ENCODE data around the gene CAND1.
A peak's percentile ranks its signal among the peaks of the same experiment; 100 is the strongest.
"Not testable (repeated sequence)": the region's sequence is repeated elsewhere in the genome, so short reads cannot be mapped to it uniquely, and the experiment has no call there.

Gene CAND1

DNA sequence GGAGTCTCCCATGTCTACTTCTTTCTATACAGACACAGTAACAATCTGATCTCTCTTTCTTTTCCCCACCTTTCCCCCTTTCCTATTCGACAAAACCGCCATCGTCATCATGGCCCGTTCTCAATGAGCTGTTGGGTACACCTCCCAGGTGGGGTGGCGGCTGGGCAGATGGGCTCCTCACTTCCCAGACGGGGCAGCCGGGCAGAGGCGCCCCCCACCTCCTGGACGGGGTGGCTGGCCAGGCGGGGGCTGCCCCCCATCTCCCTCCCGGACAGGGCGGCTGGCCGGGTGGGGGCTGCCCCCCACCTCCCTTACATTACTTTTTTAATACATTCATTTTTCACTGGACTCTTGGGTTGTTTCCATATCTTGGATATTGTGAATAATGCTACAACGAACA lies 71.9 kb downstream of the CAND1 start:
- DNase-seq (ENCODE audit: low read depth in 2 of 2), result not testable (repeated sequence)

DNA sequence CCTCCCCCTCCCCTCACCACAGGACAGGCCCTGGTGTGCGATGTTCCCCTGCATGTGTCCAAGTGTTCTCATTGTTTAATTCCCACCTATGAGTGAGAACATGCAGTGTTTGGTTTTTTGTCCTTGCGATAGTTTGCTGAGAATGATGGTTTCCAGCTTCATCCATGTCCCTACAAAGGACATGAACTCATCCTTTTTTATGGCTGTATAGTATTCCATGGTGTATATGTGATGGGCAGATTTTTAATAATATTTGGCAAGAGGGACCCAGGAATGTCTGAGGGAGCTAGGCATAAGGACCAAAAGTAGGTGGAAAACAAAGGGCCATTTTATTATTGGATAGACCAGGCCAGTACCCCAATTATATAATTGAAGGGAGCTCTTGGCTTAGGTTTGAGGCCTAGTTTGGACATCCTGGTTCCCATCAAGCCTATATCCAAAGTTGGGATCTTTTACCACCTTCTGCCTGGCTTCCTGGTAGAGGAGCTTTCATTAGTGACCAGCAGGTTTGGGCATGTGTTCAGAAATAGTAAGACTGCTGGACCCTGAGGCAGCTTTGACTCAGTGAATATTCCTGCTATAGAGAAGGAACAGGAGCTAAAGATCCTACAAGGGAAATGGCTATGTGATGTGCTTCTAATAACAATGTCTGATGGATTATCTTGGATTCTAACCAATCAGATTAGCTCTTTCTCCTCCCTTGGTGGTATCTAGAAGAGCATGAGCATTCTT lies 76.0 kb downstream of the CAND1 start:
- DNase-seq (ENCODE audit: low read depth in 2 of 2), result no peak

DNA sequence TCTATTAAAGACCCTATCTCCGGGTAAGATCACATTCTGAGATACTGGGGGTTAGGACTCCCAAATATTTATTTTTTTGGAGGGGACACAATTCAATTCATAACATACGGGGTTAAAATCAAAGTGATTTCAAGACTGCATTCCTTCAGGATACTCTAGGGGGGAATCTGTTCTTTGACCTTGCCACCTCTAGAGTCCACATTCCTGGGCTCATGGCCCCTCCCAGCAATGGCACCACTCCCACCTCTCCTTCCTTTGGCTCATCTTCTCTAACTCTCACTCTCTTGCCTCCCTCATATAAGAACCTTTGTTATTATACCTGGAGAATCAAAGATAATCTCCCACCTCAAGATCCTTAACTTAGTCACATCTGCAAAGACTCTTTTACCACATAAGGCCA lies 79.5 kb downstream of the CAND1 start:
- no peak for DNase-seq (ENCODE audit: low read depth in 2 of 2)

DNA sequence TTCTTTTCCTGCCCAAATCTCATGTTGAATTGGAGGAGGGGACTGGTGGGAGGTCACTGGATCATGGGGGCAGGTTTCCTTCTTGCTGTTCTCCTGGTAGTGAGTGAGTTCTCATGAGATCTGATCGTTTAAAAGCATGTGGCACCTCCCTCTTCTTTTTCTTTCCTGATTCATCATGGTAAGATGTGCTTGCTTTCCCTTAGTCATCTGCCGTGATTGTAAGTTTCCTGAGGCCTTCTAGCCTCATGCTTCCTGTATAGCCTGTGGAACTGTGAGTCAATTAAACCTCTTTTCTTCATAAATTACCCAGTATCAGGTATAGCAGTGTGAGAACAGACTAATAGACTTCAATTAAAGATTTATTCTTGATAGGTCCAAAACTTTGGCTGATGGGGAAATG lies 83.5 kb downstream of the CAND1 start:
- DNase-seq (ENCODE audit: low read depth in 2 of 2), result no peak

DNA sequence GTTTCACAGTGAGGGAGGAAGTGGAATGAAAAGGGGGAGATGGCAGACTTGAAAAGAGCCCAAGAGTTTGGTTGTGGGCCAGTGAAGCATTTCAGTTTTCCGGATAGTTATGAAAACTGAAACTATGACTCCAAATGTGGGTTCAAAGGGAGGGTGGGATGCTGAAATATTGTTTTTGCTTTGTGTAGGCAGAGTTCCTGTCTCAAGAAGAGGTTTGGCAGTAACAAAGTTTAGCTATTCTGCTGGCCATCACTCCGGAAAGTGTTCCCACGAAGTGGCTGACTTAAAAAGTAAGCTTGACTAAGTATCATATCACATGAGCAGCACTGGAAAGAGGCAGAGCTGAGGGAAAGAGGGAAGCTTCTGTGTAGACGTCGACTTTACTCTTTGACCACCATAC lies 85.2 kb downstream of the CAND1 start:
- DNase-seq (ENCODE audit: low read depth in 2 of 2), result peak in 1 of 2 donors; percentile 1

DNA sequence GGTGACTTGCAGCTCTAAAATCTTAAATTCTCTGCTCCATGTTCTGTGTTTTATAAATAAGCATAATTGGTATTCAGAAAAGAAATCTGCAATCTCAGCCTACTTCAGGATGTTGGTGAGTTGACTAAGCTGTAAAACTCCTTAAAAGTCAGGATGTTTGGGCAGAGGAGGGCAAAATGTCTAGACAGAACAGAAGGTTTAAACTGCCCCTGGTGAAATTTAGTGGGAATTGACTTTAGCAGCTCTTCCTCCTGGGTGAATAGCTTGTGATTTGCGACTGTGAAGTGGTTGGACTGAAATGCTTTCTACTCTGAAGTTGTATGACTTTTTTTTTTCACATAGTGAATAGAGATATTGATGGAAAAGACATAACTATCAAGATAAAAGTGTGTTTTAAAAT lies 85.8 kb downstream of the CAND1 start:
- no peak for DNase-seq (ENCODE audit: low read depth in 2 of 2)

DNA sequence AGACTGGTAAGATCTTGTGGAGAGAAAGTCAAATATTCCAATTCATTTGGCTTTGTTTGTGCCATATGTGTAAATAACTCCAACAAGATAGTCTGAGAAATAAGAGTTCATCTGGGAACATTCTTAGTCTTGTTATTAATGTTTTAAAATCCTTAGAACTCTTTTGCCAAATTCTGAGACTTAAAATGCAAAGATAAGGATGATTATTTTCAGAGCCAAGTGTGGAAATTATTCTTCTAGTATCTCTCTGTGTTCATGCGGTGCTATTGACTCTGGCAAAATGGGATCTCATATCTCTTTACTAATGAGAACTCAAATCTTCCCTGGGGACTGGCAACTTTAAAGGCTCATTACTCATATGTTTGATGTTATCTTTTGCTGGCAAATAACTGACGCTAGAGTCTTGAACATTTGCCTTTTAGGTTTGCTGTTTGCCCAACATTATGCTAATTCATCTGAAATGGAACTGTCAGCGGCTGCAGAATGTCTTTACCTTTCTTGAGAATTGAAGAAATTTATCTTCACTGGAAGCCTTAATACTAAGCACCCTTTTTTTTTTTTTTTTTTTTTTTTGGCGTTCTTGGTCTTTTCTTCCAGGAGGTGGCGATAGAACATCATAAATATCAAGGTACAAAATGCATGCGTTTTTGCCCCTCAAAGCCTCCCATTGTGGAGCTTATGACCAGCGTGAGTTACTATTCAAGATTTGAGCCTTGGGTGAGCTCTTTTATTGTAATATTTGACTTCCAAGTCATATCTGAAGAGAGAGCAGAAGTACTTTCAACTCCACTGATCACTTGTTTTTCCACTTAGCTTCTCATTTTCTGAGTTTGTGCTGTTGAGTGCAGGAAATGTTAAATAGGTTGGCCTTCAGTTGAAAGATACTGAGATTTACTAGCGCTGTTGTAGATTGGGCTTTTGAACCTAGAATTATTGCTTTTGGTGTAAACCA lies 86.5 kb downstream of the CAND1 start:
- no peak for DNase-seq (ENCODE audit: low read depth in 2 of 2)

DNA sequence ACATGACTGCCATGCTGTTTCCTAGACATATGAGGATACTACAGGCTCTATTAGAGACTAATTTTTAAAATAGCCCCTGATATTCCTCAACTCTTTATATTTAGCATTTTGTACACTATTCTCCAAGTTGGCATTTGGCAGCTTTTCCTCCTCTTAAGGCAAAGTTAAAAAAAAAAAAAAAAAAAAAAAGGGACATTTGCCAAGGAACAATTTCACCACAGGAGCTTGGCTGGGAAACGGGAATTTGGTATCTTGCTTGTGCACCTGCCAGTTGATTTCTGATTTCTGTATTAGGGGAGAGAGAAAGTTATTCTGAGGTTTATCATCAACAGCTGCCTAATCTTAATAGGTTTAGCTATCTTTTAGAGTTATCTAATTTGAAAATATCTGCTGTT lies 87.2 kb downstream of the CAND1 start:
- no peak for DNase-seq (ENCODE audit: low read depth in 2 of 2)

DNA sequence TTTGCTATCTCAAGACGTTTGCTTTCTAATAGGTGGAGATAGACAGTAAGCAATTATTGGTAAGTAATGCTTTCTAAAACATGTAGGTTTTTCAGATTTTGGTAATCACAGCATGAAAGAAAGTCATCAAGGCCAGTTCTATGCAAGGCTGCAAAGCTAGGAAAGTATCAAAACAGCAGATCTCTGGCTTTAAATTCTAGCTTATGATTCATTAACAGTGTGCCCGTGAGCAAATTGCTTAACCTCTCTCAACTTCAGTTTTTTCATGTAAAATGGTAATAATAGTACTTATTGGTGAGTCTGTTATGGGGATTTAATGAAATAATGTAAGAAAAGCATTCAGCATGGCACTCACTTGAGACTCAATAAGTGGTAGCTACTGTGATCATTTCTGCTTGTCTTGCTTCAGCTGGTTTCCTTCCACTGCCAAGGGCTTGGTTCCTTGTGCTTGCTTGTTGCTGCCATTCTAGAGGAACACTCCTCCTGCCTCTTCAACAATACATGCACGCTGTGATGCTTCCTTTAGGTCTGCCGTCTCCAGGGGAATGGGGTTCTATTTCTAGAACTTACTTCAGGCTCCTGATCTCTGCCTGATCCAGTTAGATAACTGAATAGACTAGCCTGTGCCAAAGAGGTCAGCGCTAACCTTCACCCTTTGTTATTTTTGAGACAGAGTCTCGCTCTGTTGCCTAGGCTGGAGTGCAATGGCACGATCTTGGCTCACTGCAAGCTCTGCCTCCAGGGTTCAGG lies 88.4 kb downstream of the CAND1 start:
- DNase-seq (ENCODE audit: low read depth in 2 of 2), result no peak

DNA sequence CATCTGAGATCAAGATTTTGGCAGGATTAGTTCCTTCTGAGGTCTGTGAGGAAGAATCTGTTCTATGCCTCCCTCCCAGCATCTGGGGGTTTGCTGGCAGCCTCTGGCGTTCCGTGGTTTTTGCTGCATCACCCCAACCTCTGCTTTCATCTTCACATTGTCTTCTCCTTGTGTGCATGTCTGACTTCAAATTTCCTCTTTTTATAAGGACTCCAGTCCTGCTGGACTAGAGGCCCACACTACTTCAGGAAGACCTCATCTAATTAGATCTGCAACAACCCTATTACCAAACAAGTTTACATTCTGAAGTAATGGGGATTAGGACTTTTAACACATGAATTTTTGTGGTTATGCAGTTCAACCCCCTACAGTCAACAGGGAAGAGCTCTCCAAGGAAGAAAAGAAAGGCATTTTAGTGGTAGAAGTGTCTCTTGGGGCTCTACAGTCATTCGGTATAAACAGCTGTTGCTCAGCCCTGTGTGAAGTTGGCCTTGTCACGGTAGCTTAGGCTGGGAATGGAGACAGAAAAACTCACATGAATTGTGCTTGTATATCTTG lies 89.7 kb downstream of the CAND1 start:
- DNase-seq (ENCODE audit: low read depth in 2 of 2), result no peak

DNA sequence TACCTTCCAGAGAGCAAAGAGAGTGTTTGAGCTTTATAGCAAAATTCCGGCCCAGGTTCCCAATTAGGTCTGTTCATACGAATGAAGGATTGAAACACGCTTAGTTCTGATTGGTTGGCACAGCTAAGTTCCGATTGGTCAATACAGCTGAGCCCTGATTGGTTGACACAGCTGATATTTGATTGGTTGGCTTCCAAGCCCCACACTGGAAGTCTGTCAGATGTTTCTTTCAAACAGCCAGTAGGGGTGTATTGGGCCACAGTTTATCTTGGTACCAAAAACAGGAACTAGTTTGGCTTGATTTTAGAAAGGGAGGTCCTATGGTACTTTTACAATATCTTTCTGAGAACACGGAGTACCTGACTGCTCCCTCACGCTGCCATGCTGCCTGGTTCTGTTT lies 93.4 kb downstream of the CAND1 start:
- no peak for DNase-seq (ENCODE audit: low read depth in 2 of 2)

DNA sequence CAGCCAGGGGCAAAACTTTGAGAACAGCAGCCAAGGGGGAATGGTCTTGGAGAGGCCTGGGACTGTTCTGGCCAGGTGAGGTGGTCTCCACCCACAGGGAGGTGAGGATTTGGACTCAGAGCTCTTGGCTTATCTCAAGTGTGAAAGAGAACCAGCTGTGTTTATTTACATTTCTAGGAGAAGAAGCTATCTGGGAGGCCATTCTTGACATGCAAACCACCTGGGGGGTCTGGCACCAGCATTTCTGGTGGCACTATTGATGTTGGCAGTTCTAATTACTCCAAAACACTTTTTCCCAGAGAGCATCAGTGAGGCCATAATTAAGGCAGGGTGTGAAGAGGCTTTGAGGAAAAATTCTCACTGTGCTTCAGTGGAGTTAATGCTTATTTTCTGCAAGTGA lies 95.1 kb downstream of the CAND1 start:
- DNase-seq (ENCODE audit: low read depth in 2 of 2), result no peak

DNA sequence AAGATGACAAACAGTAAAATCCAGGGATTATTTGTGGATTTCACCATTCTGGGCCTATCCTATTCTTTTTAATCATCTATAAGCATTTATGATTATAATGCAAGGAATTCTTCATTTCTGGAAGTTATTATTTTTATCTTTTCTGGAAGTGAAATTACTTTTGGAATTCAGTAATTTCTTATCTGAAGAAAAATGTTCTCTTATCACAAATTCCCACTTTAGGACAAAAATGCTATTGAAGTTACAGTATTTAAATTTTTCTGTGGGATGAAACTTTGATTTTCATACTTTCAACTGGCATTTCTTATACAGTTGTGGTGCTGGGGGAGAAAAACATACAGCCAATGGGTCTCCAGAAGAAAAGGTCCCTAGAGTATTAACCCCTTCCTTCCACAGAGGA lies 96.0 kb downstream of the CAND1 start:
- DNase-seq (ENCODE audit: low read depth in 2 of 2), result no peak

DNA sequence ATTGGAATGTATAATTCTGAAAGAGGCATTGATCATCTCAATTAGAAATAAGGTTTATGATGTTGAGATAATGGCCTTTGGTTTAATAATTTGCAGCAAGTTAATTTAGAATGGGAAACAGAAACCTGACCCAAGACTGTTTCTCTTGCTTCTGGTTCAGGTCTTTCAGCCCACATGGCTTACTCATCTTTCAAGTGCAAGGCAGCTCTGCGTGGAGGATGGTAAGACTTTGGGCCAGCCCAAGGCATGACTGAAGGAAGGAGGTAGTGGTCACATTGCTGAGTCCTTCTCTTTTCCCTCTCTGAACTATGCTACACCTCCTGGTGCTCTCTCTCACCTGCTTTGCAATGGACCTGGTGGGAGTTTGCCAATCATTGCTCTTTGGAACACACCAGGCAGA lies 98.7 kb downstream of the CAND1 start:
- no peak for DNase-seq (ENCODE audit: low read depth in 2 of 2)

Data from stimulated activated CD8-positive, alpha-beta memory T cell treated with anti-CD3 and anti-CD28 coated beads, Interleukin-15, amount 100 ng/mL, for 48 hours (primary cell).